HepG2 (cell line): Measurements from ENCODE around the gene TMEM108.

ENCODE experiments used
- ATF4 ChIP-seq, 2 experiments: fragments of 450-650 bp in 1 of 2; sonication (generic) in 1 of 2; formaldehyde crosslinking; IDR thresholded peaks; 2 replicates each; pipeline versions ENCODE4 v1.5.0 to v1.8.0; 2020 to 2022; ENCODE audit warnings: mild to moderate bottlenecking in 1 of 2, missing genetic modification reagents in 1 of 2
- SP2 ChIP-seq: sonication (generic); formaldehyde crosslinking; IDR thresholded peaks from 2 replicates; pipeline ENCODE4 v1.5.1; 2020; ENCODE audit warnings: mild to moderate bottlenecking, missing genetic modification reagents
- ZNF207 ChIP-seq: fragments of 450-650 bp; IDR thresholded peaks from 2 replicates; pipeline ENCODE4 v1.6.1; 2016; ENCODE audit warnings: antibody characterized with exemption, borderline replicate concordance

- TF ChIP-seq ZNF207 (no peak), SP2 (CRISPR knock-in tag) (no peak), ATF4 (CRISPR knock-in tag; IDR thresholded peaks at IDR 0.05) (no peak)
These were observed 114.6 kb downstream of the TMEM108 start for GRCh38 chr3:133152681-133153220.
